Measurements from ENCODE around the gene METTL8.

METTL8 gene

GRCh38 chr2:171475979-171476378 is 42.2 kb upstream of the METTL8 start:
- no peaks in the 10 kb centered on the region for H3F3A ChIP-seq (ENCODE audit: insufficient read depth)
- H2AFZ ChIP-seq (ENCODE audit: low read depth, low read length, severe bottlenecking), result no peak overlapping the region
- no peak overlapping the region for H3K9ac ChIP-seq (ENCODE audit: low read length)
- H3K79me2 ChIP-seq (ENCODE audit: insufficient read depth, low read length), result no peaks in the 10 kb centered on the region
- no peaks in the 10 kb centered on the region for H3K9me3 ChIP-seq (ENCODE audit: insufficient read depth, low read length)
- H3K4me2 ChIP-seq (ENCODE audit: low read depth, low read length, poor library complexity, severe bottlenecking), result no peak overlapping the region
- H4K20me1 ChIP-seq (ENCODE audit: low read depth, low read length), result no peaks in the 10 kb centered on the region
- TF ChIP-seq EZH2phosphoT487 (conservative IDR thresholded peaks at IDR 0.05; ENCODE audit: low read length) (no peak), CTCF (IDR thresholded peaks at IDR 0.05; ENCODE audit: insufficient read depth, low read length, poor library complexity, severe bottlenecking) (no peak)
- H3K36me3 ChIP-seq (ENCODE audit: low read length), result peaks cover 25% of the 10 kb centered on the region; the same call in 1 of the 2 replicates
- H3K4me3 ChIP-seq (ENCODE audit: insufficient read depth, low read length, poor library complexity, severe bottlenecking), result no peak overlapping the region
- no peaks in the 10 kb centered on the region for H3K9me2 ChIP-seq (replicated peaks; ENCODE audit: insufficient read depth, low read length)
- H3K27ac ChIP-seq (ENCODE audit: low read depth, low read length), result no peak overlapping the region
- no peaks in the 10 kb centered on the region for H3K27me3 ChIP-seq (ENCODE audit: low read length)

- Histone ChIP-seq H3K79me2 (ENCODE audit: insufficient read depth, low read length) (no peaks in the 10 kb centered on the region), H3K27ac (ENCODE audit: low read depth, low read length) (no peak overlapping the region), H3F3A (ENCODE audit: insufficient read depth) (no peaks in the 10 kb centered on the region), H4K20me1 (ENCODE audit: low read depth, low read length) (no peaks in the 10 kb centered on the region), H3K4me3 (ENCODE audit: insufficient read depth, low read length, poor library complexity, severe bottlenecking) (no peak overlapping the region), H3K9me3 (ENCODE audit: insufficient read depth, low read length) (no peaks in the 10 kb centered on the region), H3K36me3 (ENCODE audit: low read length) (peaks cover 31% of the 10 kb centered on the region), H3K27me3 (ENCODE audit: low read length) (no peaks in the 10 kb centered on the region), H3K9me2 (replicated peaks; ENCODE audit: insufficient read depth, low read length) (no peaks in the 10 kb centered on the region), H3K9ac (ENCODE audit: low read length) (no peak overlapping the region), H2AFZ (ENCODE audit: low read depth, low read length, severe bottlenecking) (no peak overlapping the region), H3K4me2 (ENCODE audit: low read depth, low read length, poor library complexity, severe bottlenecking) (no peak overlapping the region)
- TF ChIP-seq EZH2phosphoT487 (conservative IDR thresholded peaks at IDR 0.05; ENCODE audit: low read length) (no peak), CTCF (IDR thresholded peaks at IDR 0.05; ENCODE audit: insufficient read depth, low read length, poor library complexity, severe bottlenecking) (no peak)
Measured at GRCh38 chr2:171470129-171470528, 36.3 kb upstream of the METTL8 start.

- no peak overlapping the region for H3K9ac ChIP-seq (ENCODE audit: low read length)
- no peak overlapping the region for H3K4me3 ChIP-seq (ENCODE audit: insufficient read depth, low read length, poor library complexity, severe bottlenecking)
- no peaks in the 10 kb centered on the region for H3K79me2 ChIP-seq (ENCODE audit: insufficient read depth, low read length)
- no peaks in the 10 kb centered on the region for H3F3A ChIP-seq (ENCODE audit: insufficient read depth)
- no peak for TF ChIP-seq EZH2phosphoT487 (conservative IDR thresholded peaks at IDR 0.05; ENCODE audit: low read length)
- no peak for TF ChIP-seq CTCF (IDR thresholded peaks at IDR 0.05; ENCODE audit: insufficient read depth, low read length, poor library complexity, severe bottlenecking)
- no peak overlapping the region for H2AFZ ChIP-seq (ENCODE audit: low read depth, low read length, severe bottlenecking)
- no peak overlapping the region for H3K27ac ChIP-seq (ENCODE audit: low read depth, low read length)
- H3K4me2 ChIP-seq (ENCODE audit: low read depth, low read length, poor library complexity, severe bottlenecking), result no peak overlapping the region
- H3K27me3 ChIP-seq (ENCODE audit: low read length), result no peaks in the 10 kb centered on the region
- H3K36me3 ChIP-seq (ENCODE audit: low read length), result peaks cover 31% of the 10 kb centered on the region
- H3K9me3 ChIP-seq (ENCODE audit: insufficient read depth, low read length), result no peaks in the 10 kb centered on the region
- H3K9me2 ChIP-seq (replicated peaks; ENCODE audit: insufficient read depth, low read length), result no peaks in the 10 kb centered on the region
- no peaks in the 10 kb centered on the region for H4K20me1 ChIP-seq (ENCODE audit: low read depth, low read length)
Measured at GRCh38 chr2:171469176-171469575, 35.4 kb upstream of the METTL8 start.
